Measurements from ENCODE around the gene BIRC7.

- TF ChIP-seq, protein P1, sequence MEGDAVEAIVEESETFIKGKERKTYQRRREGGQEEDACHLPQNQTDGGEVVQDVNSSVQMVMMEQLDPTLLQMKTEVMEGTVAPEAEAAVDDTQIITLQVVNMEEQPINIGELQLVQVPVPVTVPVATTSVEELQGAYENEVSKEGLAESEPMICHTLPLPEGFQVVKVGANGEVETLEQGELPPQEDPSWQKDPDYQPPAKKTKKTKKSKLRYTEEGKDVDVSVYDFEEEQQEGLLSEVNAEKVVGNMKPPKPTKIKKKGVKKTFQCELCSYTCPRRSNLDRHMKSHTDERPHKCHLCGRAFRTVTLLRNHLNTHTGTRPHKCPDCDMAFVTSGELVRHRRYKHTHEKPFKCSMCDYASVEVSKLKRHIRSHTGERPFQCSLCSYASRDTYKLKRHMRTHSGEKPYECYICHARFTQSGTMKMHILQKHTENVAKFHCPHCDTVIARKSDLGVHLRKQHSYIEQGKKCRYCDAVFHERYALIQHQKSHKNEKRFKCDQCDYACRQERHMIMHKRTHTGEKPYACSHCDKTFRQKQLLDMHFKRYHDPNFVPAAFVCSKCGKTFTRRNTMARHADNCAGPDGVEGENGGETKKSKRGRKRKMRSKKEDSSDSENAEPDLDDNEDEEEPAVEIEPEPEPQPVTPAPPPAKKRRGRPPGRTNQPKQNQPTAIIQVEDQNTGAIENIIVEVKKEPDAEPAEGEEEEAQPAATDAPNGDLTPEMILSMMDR (IDR thresholded peaks at IDR 0.05): no peak
- TF ChIP-seq EP300 (IDR thresholded peaks at IDR 0.05): no peak
- no peak for TF ChIP-seq POLR2A (IDR thresholded peaks at IDR 0.05)
These were observed 42.0 kb downstream of the BIRC7 start for GRCh38 chr20:63277466-63278272.

Data from tibial nerve (tissue), 4 donors.